GM18858 (cell line): ENCODE results near the gene SMIM20.
A peak's percentile ranks its signal among the peaks of the same experiment; 100 is the strongest.

ENCODE experiments used
- ATAC-seq: cut with Tn5 transposase; IDR thresholded peaks from one replicate; pipeline ENCODE4 v1.9.1; 2021; ENCODE audit not compliant: unreplicated experiment

Gene SMIM20

DNA sequence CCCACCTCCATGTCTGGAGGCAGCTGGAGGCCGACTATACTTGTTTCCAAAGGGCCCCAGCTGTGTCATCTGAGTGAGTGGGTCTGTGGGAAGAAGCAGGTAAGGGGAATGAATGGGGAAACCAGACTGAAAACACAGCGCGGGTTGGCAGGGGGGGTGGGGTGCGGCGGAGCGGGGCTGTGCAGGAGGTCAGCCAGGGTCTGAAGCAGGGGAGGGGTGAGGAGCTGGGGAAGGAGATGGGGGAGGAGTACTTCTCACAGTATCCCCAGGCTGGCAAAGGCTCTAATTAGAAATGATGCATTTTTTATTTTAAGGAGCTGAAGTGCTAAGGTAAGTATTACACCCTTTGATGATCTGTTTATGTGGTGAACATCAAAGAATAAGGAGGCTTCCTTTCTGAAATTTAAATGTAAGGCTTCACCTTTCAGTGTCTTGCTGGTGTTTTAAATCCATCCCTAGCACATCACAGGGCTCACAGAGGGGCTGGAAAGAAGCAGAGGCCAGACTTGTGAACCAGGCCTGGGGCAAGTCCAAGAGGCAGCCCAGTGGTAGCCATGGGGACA, 37.5 kb downstream of the SMIM20 start:
- ATAC-seq, result no peak

GRCh38 chr4:25953740-25954139, 39.7 kb downstream of the SMIM20 start:
- ATAC-seq, result no peak

- ATAC-seq, result no peak
Measured at GRCh38 chr4:25954293-25954904, 40.4 kb downstream of the SMIM20 start.

DNA sequence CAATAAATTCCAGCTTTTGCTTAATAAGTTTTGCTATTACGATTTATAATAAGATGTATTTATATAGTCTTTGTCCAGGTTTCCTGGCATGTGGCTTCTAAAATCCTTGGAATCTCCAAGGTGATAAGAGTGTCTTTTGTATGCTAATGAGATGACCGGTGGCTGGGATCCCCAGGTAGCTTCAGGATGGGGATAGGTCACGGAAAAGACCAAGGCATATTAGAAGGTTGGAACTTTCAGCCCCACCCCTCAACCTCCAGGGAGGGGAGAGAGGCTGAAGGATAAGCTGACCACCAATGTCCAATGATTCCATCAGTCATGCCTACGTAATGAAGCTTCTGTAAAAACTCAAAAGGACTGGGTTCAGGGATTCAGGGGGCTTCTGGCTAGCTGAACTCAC, 41.7 kb downstream of the SMIM20 start:
- ATAC-seq, result no peak

DNA sequence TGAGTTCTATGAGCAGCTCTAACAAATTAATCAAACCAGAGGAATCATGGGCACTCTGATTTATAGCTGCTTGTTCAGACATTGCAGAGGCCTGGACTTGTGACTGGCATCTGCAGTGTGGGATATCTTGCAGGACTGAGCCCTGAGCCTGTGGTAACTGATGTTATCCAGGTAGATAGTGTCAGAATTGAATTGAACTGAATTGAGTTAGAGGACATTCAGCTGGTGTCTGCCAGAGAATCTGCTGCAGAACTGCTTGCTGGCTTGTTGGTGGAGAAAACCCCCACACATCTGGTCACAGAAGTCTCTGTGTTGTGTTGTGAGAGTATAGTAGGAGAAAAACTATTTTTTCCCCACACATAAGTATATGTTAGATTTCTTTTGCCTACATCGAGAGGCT, 42.2 kb downstream of the SMIM20 start:
- no peak for ATAC-seq

- no peak for ATAC-seq
Measured at GRCh38 chr4:25958110-25958509, 44.1 kb downstream of the SMIM20 start.

DNA sequence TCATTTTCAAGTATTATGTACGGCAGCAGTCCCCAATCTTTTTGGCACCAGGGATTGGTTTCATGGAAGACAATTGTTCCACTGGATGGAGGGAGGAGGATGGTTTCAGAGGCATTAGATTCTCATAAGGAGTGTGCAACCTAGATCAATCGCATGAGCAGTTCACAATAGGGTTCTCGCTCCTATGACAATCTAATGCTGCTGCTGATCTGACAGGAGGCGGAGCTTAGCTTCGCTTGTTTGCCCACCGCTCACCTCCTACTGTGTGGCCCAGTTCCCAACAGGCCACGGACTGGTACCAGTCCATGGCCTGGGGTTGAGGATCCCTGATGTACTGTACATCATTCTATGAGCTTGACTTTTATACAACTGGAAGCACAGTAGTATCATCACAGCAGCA, 48.4 kb downstream of the SMIM20 start:
- ATAC-seq, result no peak

DNA sequence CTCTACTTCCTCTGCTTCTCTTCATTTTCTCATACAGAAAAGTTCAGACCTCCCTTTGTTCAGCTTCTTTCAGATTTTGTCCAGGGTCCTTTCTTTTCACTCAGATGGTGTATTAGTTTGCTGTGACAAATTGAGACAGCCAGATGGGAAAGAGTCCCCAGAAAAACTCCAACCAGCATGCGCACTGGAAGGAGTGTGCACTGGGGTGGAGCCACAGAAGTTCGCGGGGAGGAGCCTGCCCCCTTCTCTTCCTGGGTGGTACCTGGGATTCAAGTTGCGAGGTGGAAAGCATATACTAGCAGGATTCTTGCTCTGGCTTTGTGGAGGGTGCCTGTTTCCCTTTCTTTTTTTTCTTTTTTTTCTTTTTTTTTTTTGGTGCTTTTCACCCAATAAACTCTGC, 51.6 kb downstream of the SMIM20 start:
- ATAC-seq, result no peak

GRCh38 chr4:25966171-25966570, 52.2 kb downstream of the SMIM20 start:
- no peak for ATAC-seq

DNA sequence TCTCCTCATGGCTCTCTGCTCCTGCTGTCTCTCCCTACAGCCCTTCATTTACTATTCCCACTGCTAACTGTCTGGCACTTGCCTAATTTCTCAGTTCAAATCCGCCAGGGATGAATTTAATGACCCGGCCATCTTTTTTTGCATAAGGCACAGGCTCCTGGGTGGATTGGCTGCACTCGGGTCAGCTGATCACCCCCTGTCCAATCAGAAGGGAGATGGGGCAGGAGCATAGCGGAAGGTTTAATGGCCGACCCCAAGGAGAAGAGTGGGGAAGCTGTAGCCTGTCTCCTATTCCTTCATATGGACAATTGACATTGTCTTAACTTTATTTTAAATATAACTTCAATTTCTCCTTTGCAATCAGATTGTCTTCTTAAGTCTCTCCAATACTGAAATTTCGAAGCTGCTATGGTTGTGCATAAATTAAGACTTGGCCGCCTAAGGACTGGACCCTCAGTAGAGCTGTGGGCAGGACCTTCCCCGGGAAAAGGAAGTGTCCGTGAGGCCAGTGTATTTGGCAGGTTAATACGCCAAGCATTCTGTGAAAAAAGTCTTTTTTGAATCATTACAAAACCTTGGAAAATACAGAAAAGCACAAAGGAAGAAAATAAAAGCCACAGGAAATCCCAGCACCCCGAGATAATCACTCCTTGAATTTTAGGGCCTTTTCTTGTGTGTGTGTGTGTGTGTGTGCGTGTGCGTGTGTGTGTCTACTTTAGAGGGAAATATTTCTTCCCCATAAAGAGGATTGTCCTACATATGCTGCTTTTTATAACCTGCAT, 55.5 kb downstream of the SMIM20 start:
- ATAC-seq, result no peak

DNA sequence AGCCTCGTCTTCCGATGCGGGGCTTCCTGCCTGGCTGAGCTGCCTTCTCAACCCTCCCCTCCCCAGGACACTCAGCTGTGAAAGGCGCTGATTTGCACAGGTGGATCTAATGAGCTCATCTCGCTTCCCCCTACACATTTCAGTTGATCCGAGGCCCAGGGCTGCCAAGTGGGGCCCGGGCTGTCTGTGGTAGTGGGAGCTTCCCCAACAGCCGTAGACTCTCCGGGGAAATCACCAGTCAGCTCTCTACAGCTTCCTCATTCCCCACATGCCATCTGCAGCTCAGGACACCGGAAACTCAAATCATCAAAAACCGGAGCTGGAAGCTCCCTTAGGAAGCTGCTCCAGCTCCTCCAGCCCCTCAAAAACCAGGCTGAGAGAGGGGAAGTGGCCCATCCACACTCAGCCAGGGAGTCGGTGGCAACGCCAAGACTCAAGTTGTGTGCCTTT, 56.2 kb downstream of the SMIM20 start:
- ATAC-seq, result peak; percentile 85

- ATAC-seq, result no peak
Measured at GRCh38 chr4:25970691-25971432, 56.8 kb downstream of the SMIM20 start.

- ATAC-seq, result no peak
Measured at GRCh38 chr4:25972366-25972765, 58.3 kb downstream of the SMIM20 start.

DNA sequence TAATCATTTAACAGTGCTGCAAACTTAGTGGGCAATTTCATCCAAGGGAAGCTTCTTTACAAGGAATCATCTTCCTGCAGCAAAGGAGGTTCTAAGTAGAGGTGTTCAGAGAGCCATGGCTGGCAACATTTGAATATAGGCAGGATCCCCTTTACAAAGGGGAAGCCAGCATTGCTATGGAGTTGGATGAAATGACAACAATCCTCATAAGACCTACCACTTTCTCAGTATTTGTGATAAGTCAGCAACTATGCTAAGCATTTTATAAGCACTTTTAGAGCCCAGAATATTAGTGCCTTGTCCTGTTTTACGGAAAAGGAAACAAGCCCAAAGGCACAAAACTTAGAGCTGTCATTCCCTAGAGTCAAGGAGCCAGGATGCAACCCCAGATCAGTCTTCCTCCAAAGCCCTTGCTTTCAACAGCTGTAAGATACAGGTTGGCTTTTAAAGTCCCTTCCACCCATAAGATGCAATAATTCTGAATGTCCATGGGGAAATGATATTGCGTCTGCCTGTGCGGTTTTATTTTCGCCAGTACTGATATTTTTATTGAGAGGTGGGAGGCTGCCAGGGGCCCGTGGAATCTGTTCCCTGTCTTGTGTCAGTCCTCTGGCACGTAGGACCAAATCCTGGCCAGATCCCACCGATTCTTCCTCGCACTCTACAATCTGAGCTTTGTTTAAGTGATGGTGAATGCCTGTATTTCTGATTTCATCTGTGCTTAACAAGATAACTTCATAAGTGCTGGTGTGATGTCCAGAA, 59.1 kb downstream of the SMIM20 start:
- no peak for ATAC-seq

DNA sequence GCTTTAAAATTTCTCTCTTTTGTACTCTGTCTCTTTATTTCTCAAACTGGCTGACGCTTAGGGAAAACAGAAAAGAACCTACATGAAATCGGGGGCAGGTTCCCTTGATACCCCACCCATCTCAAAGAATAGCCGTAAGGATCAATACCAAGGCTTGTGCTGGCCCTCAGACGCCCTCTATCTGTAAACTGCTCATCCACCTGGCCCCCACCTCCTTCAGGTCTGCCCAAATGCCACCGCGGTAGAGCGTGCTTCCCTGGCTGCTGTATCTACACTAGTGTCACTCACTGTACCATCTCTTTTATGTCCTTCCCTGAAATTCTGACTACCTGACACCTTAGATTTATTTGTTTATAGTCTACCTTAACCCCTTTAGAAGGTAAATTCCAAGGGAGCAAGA, 62.8 kb downstream of the SMIM20 start:
- ATAC-seq, result no peak

- no peak for ATAC-seq
Measured at GRCh38 chr4:25977397-25978170, 63.6 kb downstream of the SMIM20 start.

- no peak for ATAC-seq
Measured at GRCh38 chr4:25978327-25978726, 64.3 kb downstream of the SMIM20 start.
